Inflammatory macrophage (primary cell): ENCODE data around the gene ZIC2.

ENCODE experiments used
- DNase-seq, 2 donors: peaks; one replicate each; pipeline ENCODE4 v3.0.0-alpha.2; 2020 to 2022

ZIC2 gene

DNA sequence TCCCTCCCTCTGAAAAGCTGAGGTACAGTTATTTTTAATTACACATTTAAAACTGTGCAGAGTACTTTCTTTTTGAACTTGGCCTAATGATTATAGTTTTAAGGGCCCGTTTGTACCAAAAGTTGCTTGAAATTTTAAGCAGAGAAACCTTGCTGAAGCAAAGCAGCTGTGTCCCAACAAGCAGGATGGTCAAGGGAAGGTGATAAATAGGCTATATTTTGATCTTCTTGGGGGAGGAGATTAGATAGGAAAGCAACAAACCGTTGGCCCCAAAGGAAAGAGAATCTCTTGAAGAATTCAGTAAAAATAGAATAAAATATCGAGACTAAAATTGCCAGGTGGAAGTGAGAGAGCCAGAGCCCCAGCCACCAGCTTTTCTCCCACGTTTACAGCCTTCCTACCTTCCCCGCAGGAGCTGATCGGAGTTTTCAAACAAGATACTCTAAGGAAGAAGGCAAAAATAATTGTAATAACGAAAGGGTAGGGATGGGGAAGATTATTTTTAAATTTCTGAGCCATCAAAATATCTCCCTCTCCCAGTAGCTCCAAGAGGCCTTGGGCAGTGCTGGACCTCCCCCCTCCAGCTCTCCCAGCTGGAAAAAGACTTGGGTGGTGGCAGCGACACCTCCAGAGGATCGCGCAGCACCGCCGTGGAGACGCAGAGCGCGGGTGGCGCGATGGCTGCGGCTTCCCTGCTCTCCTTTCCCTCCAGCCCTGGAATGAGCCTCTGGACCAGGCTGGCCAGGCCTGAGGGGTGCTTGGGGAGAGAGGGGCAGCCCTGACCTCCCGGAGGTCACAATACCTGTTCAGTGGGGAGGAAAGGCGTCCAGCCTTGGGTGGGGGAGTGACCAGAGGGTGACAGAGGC is 5.8 kb downstream of the ZIC2 start:
- DNase-seq, result no peak

DNA sequence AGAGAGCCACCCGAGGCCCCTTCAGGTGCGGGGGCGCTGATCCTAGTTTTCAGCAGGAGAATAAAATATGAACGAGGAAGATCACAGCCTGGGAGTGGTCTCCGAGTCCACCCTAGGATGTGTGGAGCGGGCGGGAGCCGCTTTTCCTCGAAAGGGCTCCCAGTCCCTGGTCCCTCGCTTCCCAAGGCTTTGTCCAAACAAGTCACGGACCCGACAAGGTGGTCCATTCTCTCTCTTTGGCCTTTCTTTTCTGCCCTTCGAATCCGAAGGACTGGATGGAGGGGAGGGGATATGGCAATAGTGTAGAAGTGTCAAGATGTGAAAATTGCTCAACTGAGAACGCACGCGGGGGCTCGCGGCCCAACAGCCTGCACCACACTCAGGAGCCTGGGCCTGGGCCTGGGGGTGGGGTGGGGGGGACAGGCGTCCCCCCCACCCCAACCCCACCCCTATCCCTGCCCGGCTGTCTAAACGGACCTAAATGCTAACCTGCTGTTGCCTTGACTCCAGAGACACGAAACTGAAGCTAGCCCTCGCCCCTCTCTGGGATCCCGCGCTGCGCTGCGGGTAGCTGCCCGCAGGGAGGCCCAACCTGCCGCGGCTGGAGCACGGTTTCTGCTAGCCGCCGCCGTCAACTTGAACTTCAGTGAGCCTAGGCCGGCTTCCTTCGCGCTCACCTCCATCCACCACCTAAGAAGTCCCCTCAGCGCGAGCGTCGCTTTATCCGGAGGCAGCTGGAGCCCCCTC is 7.1 kb downstream of the ZIC2 start:
- DNase-seq, result no peak

DNA sequence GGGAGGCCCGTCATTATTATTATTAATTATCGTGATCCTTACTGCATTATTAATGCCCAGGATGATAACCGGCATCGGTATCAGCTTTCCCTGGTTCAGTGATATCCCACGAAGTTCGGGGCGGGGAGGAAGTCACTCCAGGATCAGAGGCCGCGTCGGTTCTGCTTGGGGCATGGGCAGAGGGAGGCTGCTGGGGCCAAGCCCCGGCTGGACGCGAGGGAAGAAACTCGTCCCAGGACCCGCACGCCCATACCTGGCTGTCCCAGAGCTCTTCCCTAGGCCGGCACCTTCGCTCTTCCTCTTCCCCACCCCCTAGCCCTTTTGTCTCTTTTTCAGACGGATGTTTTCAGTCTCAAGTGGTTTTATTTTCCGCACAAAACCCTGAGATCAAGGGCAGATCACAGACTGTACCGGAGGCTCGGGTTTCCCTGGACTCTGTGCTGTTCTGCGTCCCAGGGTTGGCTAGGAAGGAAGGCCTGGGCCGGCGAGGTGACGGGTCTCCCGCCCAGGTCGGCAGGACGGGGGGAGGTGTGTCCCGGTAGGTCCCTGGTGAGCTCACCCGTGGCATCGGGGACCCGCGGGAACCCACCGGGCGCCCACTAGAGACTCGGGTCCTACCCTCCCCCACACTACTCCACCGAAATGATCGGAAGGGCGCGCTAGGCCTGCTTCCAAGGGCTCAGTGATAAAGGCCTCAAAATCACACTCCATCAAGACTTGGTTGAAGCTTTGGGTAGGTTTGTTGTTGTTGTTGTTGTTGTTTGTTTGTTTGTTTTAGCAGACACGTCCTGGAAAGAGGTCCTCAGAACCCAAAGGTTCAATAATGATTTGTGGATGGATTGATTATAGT is 7.9 kb downstream of the ZIC2 start:
- DNase-seq, result no peak

DNA sequence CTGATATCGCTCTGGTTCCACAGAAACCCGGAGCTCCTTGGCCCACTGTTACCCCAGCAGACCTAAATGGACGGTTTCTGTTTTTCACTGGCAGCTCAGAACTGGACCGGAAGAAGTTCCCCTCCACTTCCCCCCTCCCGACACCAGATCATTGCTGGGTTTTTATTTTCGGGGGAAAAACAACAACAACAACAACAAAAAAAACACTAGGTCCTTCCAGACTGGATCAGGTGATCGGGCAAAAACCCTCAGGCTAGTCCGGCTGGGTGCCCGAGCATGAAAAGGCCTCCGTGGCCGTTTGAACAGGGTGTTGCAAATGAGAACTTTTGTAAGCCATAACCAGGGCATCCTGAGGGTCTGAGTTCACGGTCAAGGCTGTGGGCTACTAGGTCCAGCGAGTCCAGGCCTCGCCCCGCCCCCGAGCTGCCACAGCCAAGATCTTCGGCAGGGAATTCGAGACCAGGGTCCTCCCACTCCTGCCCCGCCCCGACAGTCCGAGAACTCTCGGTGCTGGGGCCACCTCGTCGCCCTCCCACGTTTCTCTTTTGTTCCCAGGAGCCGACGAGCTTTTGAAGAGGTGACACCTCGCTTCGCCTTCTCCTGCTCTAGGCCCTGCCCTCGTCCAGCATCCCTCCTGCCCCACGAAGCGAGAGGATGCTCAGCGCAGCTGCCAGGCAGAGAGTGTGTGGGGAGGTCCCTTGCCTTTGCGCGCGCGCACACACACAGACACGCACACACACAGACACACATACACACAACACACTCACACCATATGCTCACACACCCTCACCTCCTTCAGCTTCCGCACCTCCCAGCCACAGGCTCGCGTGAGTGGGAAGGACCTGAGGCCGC is 8.8 kb downstream of the ZIC2 start:
- no peak for DNase-seq

DNA sequence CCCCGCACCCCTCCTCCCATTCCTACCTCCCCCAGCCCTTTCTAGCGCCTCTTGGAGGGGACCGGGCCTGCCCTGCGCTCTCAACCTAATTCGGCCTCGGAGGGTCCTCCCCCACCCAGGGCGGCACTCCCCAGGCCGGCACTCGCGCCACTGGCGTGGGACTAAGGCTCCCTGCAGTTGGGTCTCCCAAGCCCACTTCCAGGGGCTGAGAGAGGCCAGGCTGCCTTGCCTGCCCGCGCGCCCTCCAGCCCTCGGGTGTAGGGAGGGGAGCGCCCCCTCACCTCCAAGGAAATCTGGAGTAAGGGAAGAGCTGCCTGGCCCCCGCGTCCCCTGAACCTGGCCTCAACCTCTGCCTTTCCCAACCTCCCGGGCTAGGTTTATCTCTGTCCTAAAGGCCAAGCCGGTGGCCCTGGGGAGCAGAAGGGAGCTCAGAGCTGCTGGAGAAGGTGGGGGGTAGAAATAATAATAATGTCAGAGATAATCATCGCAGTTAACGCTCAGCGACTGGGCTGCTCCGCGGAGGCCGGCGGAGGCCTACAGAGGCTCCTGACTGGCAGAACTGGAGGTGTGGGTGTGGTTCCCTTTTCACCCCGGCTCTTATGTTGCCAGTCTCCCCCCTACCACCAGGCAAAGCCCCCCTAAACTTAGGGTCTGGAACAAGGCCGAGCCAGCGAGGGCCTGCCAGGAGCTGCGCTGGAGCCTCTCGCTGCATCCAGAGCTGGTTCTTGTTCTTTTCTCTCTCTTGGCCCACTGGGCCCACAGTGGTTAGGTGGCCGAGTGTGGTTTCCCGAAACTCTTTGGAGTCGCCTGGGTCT is 9.6 kb downstream of the ZIC2 start:
- no peak for DNase-seq

DNA sequence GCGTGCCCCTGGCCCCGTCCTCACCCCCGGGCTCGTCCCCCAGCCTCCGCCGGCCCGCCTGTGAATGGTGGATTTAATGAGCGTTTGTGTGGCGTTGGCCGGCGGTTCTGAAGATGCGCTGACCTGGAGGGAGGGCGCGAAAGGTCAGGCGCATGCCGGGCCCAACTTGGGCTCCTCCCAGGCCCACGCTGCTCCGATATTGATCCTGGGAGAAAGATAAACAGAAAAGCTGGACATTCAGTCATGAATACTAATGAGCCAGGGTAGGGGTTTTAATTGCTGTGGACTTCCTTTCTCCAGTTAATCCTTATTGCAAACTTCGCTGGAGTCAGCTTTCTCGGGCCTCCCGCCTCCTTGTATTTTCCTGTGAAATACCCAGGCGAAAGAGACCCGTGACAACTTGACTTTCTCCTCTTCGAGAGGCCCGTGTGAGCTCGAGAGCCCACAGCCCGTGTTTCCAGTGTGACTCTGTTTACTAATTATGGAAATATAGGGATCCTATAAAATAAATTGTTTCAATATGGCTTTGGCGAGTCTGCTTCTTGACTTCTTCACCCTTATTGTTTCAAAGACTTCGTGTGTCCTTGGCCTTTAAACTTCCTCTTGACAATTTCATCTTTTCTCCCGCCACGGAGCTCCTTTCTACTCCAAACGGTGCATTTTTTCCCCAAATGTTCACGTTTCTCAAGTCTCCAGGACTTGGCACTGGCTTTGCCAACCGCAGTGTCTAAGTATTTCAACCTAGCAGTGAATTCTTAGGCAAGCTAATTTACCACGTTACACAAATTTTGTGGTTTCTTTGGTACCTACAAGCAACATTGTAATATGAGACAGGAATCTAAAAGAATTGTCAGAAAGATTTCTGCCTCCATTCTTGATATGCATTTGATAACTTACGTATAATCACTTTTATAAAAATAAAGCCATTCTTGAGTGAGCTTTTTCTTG is 10.5 kb downstream of the ZIC2 start:
- DNase-seq, result no peak

DNA sequence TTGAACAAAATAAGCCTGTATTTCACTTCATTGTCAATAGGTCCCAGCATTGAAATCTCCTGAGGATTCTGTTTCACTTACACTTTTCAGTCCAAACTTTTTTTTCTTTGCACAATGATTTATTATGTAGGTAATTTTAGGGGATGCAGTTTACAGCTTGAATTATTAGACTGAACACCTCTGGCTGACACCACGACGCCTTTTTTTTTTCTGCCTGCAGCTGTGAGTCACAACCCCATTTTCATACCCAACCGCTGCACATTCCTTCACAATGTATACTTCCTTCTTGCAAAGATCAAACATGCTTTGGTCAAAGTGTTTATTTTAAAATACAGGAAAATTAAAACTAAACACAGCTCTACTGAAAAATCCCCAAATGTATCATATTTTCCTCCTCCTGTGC is 11.4 kb downstream of the ZIC2 start:
- no peak for DNase-seq

DNA sequence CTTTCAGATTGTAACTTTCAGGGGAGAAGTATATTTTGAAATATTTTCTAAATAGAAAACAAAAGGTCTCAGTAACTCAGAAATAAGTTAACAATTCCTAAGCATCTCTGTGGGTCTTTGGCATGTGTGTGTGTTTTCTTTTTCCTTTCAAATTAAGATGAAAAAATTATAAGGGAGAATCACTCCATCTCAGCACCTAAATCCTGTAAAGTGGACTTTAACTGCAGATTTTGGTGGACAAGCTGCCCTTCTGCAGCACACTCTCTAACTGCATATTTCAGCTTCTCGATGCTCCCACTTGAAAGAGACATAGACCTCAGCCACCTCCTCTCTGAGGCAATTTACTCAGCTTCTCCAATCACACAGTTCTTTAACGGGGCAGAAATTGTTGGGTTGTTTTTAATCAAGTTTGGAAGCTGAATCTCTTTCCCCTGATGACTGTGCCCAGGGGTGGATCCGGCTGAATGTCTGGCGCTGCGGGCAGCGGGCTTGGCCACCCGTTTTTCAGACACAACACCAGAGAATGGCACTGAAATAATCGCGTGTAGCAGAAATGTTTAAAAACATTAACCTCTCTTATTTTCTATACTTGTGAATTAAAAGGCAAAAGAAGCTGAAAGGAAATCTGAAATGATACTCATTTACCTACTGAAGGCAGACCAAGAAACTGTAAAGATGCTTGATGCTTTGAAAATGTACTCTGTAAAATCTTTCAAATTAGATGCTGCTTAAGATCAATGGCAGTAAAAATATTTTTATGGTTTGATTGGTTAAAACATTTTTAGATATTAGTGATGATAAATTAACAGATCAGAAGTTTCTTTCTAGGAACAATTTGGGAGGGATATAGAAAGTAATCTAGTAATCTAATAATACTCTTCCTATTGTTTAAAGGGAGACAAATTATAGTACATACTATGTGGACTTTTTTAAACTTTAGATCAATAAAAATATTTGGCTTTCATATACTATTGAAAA is 12.4 kb downstream of the ZIC2 start:
- DNase-seq, result no peak

DNA sequence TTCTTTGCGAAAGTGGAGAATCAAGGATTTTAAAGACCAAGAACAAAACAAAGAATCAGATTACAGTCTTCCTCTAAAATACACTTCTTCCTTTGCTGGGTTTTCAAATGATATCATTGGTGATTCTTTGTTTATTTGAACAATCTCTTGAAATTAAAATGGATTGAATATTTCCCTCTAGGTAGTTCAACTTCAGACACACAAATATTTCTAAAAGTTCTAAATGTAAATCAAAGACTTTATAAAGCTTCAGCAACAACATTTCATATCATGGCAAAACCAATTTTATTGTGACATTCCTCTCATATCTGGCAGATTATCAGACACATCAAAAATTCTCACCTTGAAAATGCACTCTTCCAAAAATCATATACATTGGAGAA is 13.0 kb downstream of the ZIC2 start:
- no peak for DNase-seq

DNA sequence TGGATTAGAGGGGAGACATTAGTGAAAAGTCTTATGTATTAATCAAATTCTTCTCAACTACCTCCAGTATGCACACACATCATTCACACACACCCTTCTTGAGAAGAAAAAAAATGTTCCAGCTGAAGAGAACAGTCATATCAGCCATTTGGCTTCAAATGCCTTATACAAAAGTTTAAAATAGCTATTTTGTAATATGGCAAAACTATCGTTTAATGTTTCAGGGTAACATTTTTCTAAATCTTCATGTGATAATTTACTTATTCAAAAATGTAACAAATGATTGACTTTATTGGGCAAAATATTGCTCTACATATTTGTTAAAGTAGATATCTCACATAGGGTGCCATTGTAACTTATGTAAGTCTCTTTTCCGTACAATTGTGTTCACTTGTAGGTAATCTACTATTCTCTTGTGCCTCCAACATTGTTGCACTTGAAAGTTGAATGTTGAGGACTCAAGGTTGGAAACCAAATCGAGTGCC is 13.6 kb downstream of the ZIC2 start:
- no peak for DNase-seq

DNA sequence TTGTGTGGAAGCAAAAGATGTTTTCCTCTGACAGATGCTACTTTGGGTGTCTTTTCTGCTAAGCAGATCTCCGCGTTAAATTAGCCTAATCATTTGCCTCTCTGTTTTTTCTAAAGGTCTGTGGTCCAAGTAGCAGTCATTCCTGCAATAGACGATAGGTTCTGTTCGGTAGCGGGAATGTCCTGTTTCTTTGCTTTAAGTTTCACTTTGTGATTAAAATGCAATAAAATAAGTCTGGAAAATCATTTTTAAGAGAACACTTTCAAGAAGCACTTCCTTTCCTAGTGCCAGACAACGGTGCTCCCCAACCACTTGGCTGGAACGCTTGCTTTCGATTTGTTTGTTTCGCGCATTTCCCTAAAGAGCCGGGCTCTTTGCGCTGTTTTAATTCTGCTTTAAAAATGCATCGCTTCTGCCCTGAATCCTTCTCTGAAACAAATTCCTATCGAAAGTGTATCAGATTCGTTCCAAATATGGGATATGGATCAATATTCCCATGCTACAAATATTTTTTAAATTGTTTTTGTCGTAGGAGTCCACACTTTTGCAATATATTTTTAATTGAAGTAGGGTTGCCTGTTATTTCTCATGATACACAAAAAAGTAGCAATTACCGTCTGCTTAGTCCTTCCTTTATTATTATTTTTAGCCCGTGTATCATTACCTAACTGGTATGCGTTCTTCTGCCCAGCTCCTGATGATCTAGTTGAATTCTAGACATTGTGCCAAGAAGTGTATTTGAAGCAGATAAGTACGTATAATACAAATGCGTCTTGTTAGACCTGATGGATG is 14.2 kb downstream of the ZIC2 start:
- DNase-seq, result peak in 1 of 2 donors; percentile 18

DNA sequence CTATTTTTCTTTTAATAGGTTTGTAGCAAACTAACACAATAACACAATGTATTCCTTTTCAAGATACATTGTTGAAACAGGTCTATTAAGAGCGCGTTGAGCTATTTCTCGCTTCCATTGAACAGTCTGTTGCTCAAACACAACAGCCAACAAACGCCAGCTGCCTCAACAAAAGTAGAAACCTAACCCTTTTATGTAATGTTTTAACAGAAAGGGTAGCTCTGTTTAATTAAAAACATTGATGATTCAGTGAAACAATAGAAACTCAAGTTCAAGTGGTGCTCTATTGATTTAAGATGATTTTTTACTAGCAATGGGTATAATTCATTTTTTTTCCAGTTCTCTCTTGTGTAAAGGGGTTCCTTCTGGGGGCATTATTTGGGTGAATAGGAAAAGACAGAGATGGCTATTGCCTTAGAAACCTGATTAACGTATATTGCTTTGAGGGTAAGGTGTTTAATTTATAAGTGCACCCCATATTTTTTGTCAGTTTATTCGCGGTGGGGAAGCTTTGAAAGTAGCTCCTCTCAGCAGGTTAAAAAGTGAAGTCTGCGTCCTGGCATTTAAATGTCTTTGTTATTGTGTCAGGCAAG is 14.9 kb downstream of the ZIC2 start:
- DNase-seq, result no peak

DNA sequence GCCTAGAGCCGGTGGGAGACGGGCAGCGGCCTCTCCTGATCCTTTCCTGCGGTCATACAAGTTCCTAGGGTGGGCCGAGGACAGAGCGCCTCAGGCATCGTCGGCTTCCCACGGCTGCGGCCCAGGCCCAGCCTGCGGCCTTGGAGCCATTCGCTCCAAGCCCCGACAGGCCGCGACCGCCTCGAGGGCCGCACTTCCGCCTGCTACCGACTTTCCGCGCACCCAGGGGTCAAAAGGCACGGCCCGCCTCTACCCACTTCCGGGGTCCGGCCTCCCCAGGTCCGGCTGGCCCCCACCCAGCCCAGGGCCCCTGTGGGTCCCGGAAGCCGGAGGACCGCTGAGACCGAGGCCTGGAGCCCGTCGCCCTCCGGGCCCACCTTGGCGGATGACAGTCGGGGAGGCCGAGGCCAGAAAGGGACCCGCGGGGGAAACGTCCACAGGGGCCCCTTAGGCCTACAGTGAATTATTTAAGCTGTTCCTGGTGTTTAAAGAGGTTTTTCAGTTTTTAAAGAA is 16.2 kb downstream of the ZIC2 start:
- no peak for DNase-seq

DNA sequence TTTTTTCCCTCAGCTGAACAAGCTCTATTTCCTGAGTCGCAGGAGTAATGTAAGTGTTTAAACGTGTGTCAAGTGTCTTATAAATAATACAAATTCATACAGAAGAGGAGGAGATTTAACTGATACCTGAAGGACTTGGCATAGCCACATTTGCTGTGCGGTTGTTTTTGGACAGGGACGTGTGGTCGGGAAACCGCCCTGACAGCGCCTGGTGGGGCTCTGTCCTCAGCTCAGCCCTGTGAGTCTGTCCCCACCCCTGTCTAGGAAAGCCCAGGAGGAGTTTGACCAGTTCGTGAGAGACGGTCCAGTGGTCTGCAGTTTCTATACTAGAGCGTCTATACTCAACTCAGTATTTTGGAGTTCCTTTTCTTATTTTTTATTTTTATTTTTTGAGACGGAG is 16.7 kb downstream of the ZIC2 start:
- DNase-seq, result no peak

DNA sequence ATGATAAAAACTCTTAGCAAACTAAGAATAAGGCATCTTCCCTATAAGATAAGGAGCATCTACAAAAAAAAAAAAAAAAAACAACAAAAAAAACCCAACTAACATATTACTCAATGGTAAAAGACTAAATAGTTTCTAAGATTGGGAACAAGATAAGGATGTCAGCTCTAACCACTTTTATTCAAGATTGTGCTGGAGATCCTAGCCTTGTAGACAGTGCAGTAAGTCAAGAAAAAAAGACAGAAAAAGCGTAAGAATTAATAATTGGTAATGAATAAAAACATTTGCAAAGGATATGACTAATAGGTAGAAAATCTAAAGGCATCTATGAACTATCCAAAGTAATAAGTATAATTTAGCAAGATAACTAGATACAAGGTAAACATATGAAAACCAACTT is 33.0 kb downstream of the ZIC2 start:
- no peak for DNase-seq

DNA sequence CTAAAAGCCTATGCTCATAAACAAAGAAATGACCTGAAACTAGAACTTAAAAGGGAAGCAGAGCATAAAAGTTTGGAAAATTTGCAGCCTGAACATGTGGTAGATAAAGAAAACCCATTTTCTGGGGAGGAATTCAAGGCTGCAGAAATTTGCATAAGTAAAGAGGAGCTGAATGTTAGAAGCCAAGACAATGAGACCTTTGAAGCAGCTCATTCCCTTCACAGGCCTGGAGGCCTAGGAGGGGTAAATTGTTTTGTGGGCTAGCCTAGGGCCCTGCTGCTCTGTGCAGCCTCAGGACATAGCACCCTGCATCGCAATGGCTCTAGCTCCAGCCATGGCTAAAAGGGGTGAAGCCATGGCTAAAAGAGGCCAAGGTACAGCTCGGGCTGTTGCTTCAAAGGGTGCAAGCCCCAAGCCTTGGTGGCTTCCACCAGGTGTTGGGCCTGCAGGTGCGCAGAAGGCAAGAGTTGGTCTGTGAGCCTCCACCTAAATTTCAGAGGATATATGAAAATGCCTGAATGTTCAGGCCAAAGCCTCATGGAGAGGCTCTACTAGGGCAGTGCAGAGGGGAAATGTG is 38.3 kb downstream of the ZIC2 start:
- DNase-seq, result no peak

DNA sequence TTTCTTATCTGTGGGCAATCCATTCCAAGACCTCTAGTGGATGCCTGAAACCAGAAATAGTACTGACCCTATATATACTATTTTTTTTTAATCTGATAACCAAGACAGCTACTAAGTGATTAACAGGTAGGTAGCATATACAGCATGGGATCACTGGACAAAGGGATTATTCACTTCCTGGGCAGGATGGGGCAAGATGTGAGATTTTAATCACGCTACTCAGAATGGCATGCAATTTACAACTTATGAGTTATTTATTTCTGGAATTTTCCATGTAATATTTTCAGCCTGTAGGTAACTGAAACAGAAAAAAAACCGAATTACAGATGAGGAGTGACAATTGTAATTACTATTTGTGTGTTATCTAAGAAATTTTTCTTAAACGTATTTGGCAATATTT is 41.2 kb downstream of the ZIC2 start:
- no peak for DNase-seq
